ENCODE measurements around the gene HES4.
A peak's percentile ranks its signal among the peaks of the same experiment; 100 is the strongest.
"Not testable (repeated sequence)": the region's sequence is repeated elsewhere in the genome, so short reads cannot be mapped to it uniquely, and the experiment has no call there.

HES4 gene

GRCh38 chr1:997993-998744, 1.7 kb downstream of the HES4 start:
- no peak for DNase-seq

GRCh38 chr1:997713-997992, 2.2 kb downstream of the HES4 start:
- DNase-seq = no peak

GRCh38 chr1:996851-997712, 2.8 kb downstream of the HES4 start:
- no peak for DNase-seq

GRCh38 chr1:995665-996633, 3.9 kb downstream of the HES4 start:
- DNase-seq = no peak

- DNase-seq = not testable (repeated sequence)
Observed at GRCh38 chr1:994546-994945, 5.4 kb downstream of the HES4 start.

GRCh38 chr1:993379-993995, 6.4 kb downstream of the HES4 start:
- DNase-seq = no peak

GRCh38 chr1:992362-992761, 7.5 kb downstream of the HES4 start:
- no peak for DNase-seq

GRCh38 chr1:991895-992294, 8.0 kb downstream of the HES4 start:
- no peak for DNase-seq

GRCh38 chr1:991275-991674, 8.6 kb downstream of the HES4 start:
- DNase-seq = not testable (repeated sequence)

- DNase-seq = not testable (repeated sequence)
Observed at GRCh38 chr1:988061-988460, 11.8 kb downstream of the HES4 start.

GRCh38 chr1:985126-985525, 14.8 kb downstream of the HES4 start:
- DNase-seq = no peak

GRCh38 chr1:984476-984814, 15.5 kb downstream of the HES4 start:
- no peak for DNase-seq

GRCh38 chr1:983798-984475, 16.0 kb downstream of the HES4 start:
- peak in 5 of 14 donors; percentile 6 to 53 (median 19) for DNase-seq

- no peak for DNase-seq
Observed at GRCh38 chr1:982765-983436, 17.0 kb downstream of the HES4 start.

GRCh38 chr1:981955-982558, 17.8 kb downstream of the HES4 start, which contains the start of gene PERM1:
PERM1 (minus strand) TSS chr1:982093; CDS start chr1:981029, 1,064 bp downstream.
- DNase-seq = no peak

GRCh38 chr1:981491-981954, 18.4 kb downstream of the HES4 start:
- DNase-seq = no peak

- no peak for DNase-seq
Observed at GRCh38 chr1:980602-981395, 19.1 kb downstream of the HES4 start.

GRCh38 chr1:980137-980571, 19.7 kb downstream of the HES4 start:
- DNase-seq = no peak

GRCh38 chr1:979744-980072, 20.2 kb downstream of the HES4 start:
- DNase-seq = no peak

Measured in C1 segment of cervical spinal cord (tissue), 14 donors.